ENCODE measurements around the gene DSG1. TPM values are rescaled to one million over a fixed set of nuclear protein-coding genes. Genes with fewer than 3 reads are reported as not detected.

DSG1 gene
- total and polyA plus RNA-seq, 4 donors, result not detected

- no peak for TF ChIP-seq CTCF (IDR thresholded peaks at IDR 0.05; ENCODE audit: control extremely low read depth, extremely low read depth)
- DNase-seq (no peak), ATAC-seq (ENCODE audit: insufficient read depth, low FRiP score) (no peak)
Observed at GRCh38 chr18:31371989-31372388, 54.0 kb downstream of the DSG1 start.

GRCh38 chr18:31373641-31374040 lies 55.7 kb downstream of the DSG1 start:
- H3K4me3 ChIP-seq, result no peak overlapping the region
- H3K36me3 ChIP-seq (ENCODE audit: control insufficient read depth in 4 of 4, insufficient read depth in 4 of 4, low read length in 4 of 4), result no peaks in the 10 kb centered on the region
- no peak for TF ChIP-seq CTCF (IDR thresholded peaks at IDR 0.05; ENCODE audit: control extremely low read depth, extremely low read depth)
- no peak overlapping the region for H3K9ac ChIP-seq (ENCODE audit: insufficient read depth in 1 of 2, low read length in 2 of 2)
- H3K27ac ChIP-seq (ENCODE audit: low read depth in 1 of 2, low read length in 1 of 2), result no peak overlapping the region
- H3K4me1 ChIP-seq (ENCODE audit: control insufficient read depth in 5 of 5, insufficient read depth in 5 of 5, low read length in 5 of 5), result no peaks in the 10 kb centered on the region
- ATAC-seq (ENCODE audit: insufficient read depth, low FRiP score), result no peak
- no peak for DNase-seq
- H3K27me3 ChIP-seq (ENCODE audit: control insufficient read depth in 3 of 3, insufficient read depth in 3 of 3, low read length in 2 of 3), result no peaks in the 10 kb centered on the region
- WGBS, 2 donors, result 83 to 85% methylated on average over 4 of the region's 4 CpGs
- H3K9me3 ChIP-seq (ENCODE audit: control insufficient read depth in 4 of 4, insufficient read depth in 3 of 4, low read length in 3 of 4), result no peaks in the 10 kb centered on the region

More at GRCh38 chr18:31371989-31372388, 54.0 kb downstream of the DSG1 start:
- Histone ChIP-seq H3K36me3 (ENCODE audit: control insufficient read depth in 4 of 4, insufficient read depth in 4 of 4, low read length in 4 of 4) (no peaks in the 10 kb centered on the region), H3K27me3 (ENCODE audit: control insufficient read depth in 3 of 3, insufficient read depth in 3 of 3, low read length in 2 of 3) (no peaks in the 10 kb centered on the region), H3K9ac (ENCODE audit: insufficient read depth in 1 of 2, low read length in 2 of 2) (no peak overlapping the region), H3K27ac (ENCODE audit: low read depth in 1 of 2, low read length in 1 of 2) (no peak overlapping the region), H3K9me3 (ENCODE audit: control insufficient read depth in 4 of 4, insufficient read depth in 3 of 4, low read length in 3 of 4) (peaks cover 0 to 4% (median 0%) of the 10 kb centered on the region in 4 donors), H3K4me3 (no peak overlapping the region), H3K4me1 (ENCODE audit: control insufficient read depth in 5 of 5, insufficient read depth in 5 of 5, low read length in 5 of 5) (no peaks in the 10 kb centered on the region)

- Histone ChIP-seq H3K27ac (ENCODE audit: low read depth in 1 of 2, low read length in 1 of 2) (no peak within 1 kb of the TSS), H3K9me3 (ENCODE audit: control insufficient read depth in 4 of 4, insufficient read depth in 3 of 4, low read length in 3 of 4) (no peaks in the 10 kb centered on the region), H3K36me3 (ENCODE audit: control insufficient read depth in 4 of 4, insufficient read depth in 4 of 4, low read length in 4 of 4) (no peaks in the 10 kb centered on the region), H3K4me1 (ENCODE audit: control insufficient read depth in 5 of 5, insufficient read depth in 5 of 5, low read length in 5 of 5) (no peaks in the 10 kb centered on the region), H3K4me3 (no peak within 1 kb of the TSS), H3K9ac (ENCODE audit: insufficient read depth in 1 of 2, low read length in 2 of 2) (no peak within 1 kb of the TSS), H3K27me3 (ENCODE audit: control insufficient read depth in 3 of 3, insufficient read depth in 3 of 3, low read length in 2 of 3) (no peaks in the 10 kb centered on the region)
- ATAC-seq (ENCODE audit: insufficient read depth, low FRiP score) (no peak), DNase-seq (no peak)
- WGBS, 2 donors, result 88 to 93% methylated on average over 3 of the region's 3 CpGs
- no peak for TF ChIP-seq CTCF (IDR thresholded peaks at IDR 0.05; ENCODE audit: control extremely low read depth, extremely low read depth)
Observed at GRCh38 chr18:31376477-31376876, 58.5 kb downstream of the DSG1 start, which contains the start of gene DSG4. TSS of gene DSG4 (plus strand) at chr18:31376777. CDS start at chr18:31376912, 135 bp downstream.

- Histone ChIP-seq H3K9me3 (ENCODE audit: control insufficient read depth in 4 of 4, insufficient read depth in 3 of 4, low read length in 3 of 4) (no peaks in the 10 kb centered on the region), H3K4me1 (ENCODE audit: control insufficient read depth in 5 of 5, insufficient read depth in 5 of 5, low read length in 5 of 5) (no peaks in the 10 kb centered on the region), H3K4me3 (no peak overlapping the region), H3K27ac (ENCODE audit: low read depth in 1 of 2, low read length in 1 of 2) (no peak overlapping the region), H3K36me3 (ENCODE audit: control insufficient read depth in 4 of 4, insufficient read depth in 4 of 4, low read length in 4 of 4) (no peaks in the 10 kb centered on the region), H3K9ac (ENCODE audit: insufficient read depth in 1 of 2, low read length in 2 of 2) (no peak overlapping the region), H3K27me3 (ENCODE audit: control insufficient read depth in 3 of 3, insufficient read depth in 3 of 3, low read length in 2 of 3) (no peaks in the 10 kb centered on the region)
- TF ChIP-seq CTCF (IDR thresholded peaks at IDR 0.05; ENCODE audit: control extremely low read depth, extremely low read depth), result no peak
- ATAC-seq (ENCODE audit: insufficient read depth, low FRiP score), result no peak
- DNase-seq, result no peak
- 87 to 90% methylated on average over 2 of the region's 2 CpGs for WGBS, 2 donors
Observed at GRCh38 chr18:31380912-31381311, 63.0 kb downstream of the DSG1 start.
